Fibroblast of lung (primary cell): ENCODE data around the gene KRT84. TPM values are rescaled to one million over a fixed set of nuclear protein-coding genes. Genes with fewer than 3 reads are reported as not detected.

ENCODE experiments used
- DNase-seq, 2 donors: peaks; one replicate each; pipeline versions ENCODE4 v3.0.0 to v3.0.0-alpha.2; 2010; ENCODE audit warnings: low read depth in 2 of 2
- H2AFZ ChIP-seq: 2 replicates; pipeline ENCODE4 v1.5.1; 2012; ENCODE audit warnings: low read length, control low read depth, inconsistent platforms
- H3K27ac ChIP-seq: 2 replicates; pipeline ENCODE4 v1.5.1; 2011; ENCODE audit warnings: low read length, control low read depth; ENCODE audit not compliant: insufficient read depth
- H3K27me3 ChIP-seq: 2 replicates; pipeline ENCODE4 v1.5.1; 2011; ENCODE audit warnings: mild to moderate bottlenecking, low read length; ENCODE audit not compliant: control insufficient read depth, insufficient read depth
- H3K36me3 ChIP-seq: 2 replicates; pipeline ENCODE4 v1.5.1; 2011; ENCODE audit warnings: low read length; ENCODE audit not compliant: control insufficient read depth, insufficient read depth
- H3K4me1 ChIP-seq: 2 replicates; pipeline ENCODE4 v1.5.1; 2011; ENCODE audit warnings: low read length; ENCODE audit not compliant: control insufficient read depth, insufficient read depth; ENCODE audit errors: extremely low read depth
- H3K4me2 ChIP-seq: 2 replicates; pipeline ENCODE4 v1.5.1; 2011; ENCODE audit warnings: low read length, control low read depth; ENCODE audit not compliant: insufficient read depth; ENCODE audit errors: extremely low read depth
- H3K4me3 ChIP-seq, 4 experiments: fragments of 200-600 bp in 1 of 4; sonication (generic) in 1 of 4; replicated peaks in 1 of 4; 2 replicates each; pipeline ENCODE4 v1.5.1; 2011 to 2016; ENCODE audit warnings: low read length in 4 of 4, low read depth in 3 of 4, mild to moderate bottlenecking in 3 of 4, control low read depth in 2 of 4, inconsistent platforms in 1 of 4, mixed read lengths in 1 of 4; ENCODE audit not compliant: insufficient read depth in 1 of 4; ENCODE audit errors: control extremely low read depth in 1 of 4
- H3K79me2 ChIP-seq: 2 replicates; pipeline ENCODE4 v1.5.1; 2012; ENCODE audit warnings: mild to moderate bottlenecking, low read length, inconsistent platforms; ENCODE audit not compliant: control insufficient read depth, insufficient read depth
- H3K9ac ChIP-seq: 2 replicates; pipeline ENCODE4 v1.5.1; 2011; ENCODE audit warnings: mild to moderate bottlenecking, low read length, control low read depth; ENCODE audit not compliant: insufficient read depth
- H3K9me3 ChIP-seq: 2 replicates; pipeline ENCODE4 v1.5.1; 2012; ENCODE audit warnings: low read depth, low read length; ENCODE audit not compliant: control insufficient read depth, insufficient read depth
- H4K20me1 ChIP-seq: 2 replicates; pipeline ENCODE4 v1.5.1; 2011; ENCODE audit warnings: low read length; ENCODE audit not compliant: control insufficient read depth, insufficient read depth; ENCODE audit errors: extremely low read depth
- EZH2 ChIP-seq: IDR thresholded peaks from 2 replicates; pipeline ENCODE4 v1.5.1; 2012; ENCODE audit warnings: low read length, control low read depth, mild to moderate bottlenecking; ENCODE audit errors: missing control alignments
- polyA plus RNA-seq, 2 donors: library from polyadenylated mRNA; depleted of rRNA in 1 of 2; stranded (reverse) in 1 of 2; unstranded in 1 of 2; fragments of >200 nt; gene quantifications; 2 replicates each; pipeline ENCODE4 v1.2.1, GENCODE V29; 2011 to 2012; ENCODE audit warnings: missing spikeins in 1 of 2
- total RNA-seq: library from RNA; depleted of rRNA; stranded (reverse); fragments of >200 nt; gene quantifications from 2 replicates; pipeline ENCODE4 v1.2.1, GENCODE V29; 2014
- TF ChIP-seq, protein P1 (sequence below), 2 donors: IDR thresholded peaks in 1 of 2; conservative IDR thresholded peaks in 1 of 2; 1 replicate in 1 of 2; 2 replicates in 1 of 2; pipeline ENCODE4 v1.5.1; 2011 to 2012; ENCODE audit warnings: low read length in 2 of 2, control low read depth in 1 of 2, inconsistent platforms in 1 of 2, low read depth in 1 of 2, mild to moderate bottlenecking in 1 of 2

KRT84 gene
- total and polyA plus RNA-seq, 2 donors (not counting 1 experiment from before 2014, with no cell fraction given) = not detected

DNA sequence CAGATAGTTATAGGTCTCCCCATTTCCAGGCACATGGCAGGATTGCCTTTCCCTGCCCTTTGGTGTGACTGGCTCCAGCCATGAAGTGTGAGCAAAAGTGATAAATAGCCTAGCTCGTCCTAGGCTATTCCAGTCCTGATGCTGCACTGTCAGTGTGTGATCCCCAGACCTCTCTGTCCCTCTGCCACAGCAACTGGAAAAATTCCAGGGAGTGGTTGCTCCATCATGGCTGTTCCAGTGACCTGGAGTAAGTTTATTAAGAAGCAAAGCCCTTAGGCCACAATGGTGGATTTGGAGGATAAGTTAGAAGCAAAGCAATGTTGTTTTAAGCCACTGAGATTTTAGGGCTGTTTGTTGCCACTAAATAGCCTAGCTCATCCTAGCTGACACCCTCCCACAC lies 54.4 kb downstream of the KRT84 start:
- Histone ChIP-seq H3K4me1 (no peaks in the 10 kb centered on the region), H3K9me3 (no peaks in the 10 kb centered on the region), H4K20me1 (no peaks in the 10 kb centered on the region), H3K4me3 (no peak overlapping the region), H3K79me2 (no peaks in the 10 kb centered on the region), H3K27me3 (peaks cover 16% of the 10 kb centered on the region), H3K27ac (no peak overlapping the region), H3K4me2 (no peak overlapping the region), H3K36me3 (no peaks in the 10 kb centered on the region), H2AFZ (no peak overlapping the region), H3K9ac (no peak overlapping the region)
- no peak for TF ChIP-seq EZH2
- TF ChIP-seq, protein P1, sequence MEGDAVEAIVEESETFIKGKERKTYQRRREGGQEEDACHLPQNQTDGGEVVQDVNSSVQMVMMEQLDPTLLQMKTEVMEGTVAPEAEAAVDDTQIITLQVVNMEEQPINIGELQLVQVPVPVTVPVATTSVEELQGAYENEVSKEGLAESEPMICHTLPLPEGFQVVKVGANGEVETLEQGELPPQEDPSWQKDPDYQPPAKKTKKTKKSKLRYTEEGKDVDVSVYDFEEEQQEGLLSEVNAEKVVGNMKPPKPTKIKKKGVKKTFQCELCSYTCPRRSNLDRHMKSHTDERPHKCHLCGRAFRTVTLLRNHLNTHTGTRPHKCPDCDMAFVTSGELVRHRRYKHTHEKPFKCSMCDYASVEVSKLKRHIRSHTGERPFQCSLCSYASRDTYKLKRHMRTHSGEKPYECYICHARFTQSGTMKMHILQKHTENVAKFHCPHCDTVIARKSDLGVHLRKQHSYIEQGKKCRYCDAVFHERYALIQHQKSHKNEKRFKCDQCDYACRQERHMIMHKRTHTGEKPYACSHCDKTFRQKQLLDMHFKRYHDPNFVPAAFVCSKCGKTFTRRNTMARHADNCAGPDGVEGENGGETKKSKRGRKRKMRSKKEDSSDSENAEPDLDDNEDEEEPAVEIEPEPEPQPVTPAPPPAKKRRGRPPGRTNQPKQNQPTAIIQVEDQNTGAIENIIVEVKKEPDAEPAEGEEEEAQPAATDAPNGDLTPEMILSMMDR (conservative IDR thresholded peaks at IDR 0.05 in 1 of 2, IDR thresholded peaks at IDR 0.05 in 1 of 2; ENCODE audit: low read depth in 1 of 2, low read length in 2 of 2) = no peak
- DNase-seq = no peak

- H3K9me3 ChIP-seq = no peaks in the 10 kb centered on the region
- TF ChIP-seq EZH2 = no peak
- TF ChIP-seq, protein P1 (conservative IDR thresholded peaks at IDR 0.05 in 1 of 2, IDR thresholded peaks at IDR 0.05 in 1 of 2; ENCODE audit: low read depth in 1 of 2, low read length in 2 of 2) = no peak
- no peak for DNase-seq
- peaks cover 18% of the 10 kb centered on the region for H3K27me3 ChIP-seq
- H3K4me2 ChIP-seq = no peak overlapping the region
- H2AFZ ChIP-seq = no peak overlapping the region
- H4K20me1 ChIP-seq = no peaks in the 10 kb centered on the region
- no peak overlapping the region for H3K27ac ChIP-seq
- no peaks in the 10 kb centered on the region for H3K79me2 ChIP-seq
- H3K4me3 ChIP-seq = no peak overlapping the region
- H3K9ac ChIP-seq = no peak overlapping the region
- H3K36me3 ChIP-seq = no peaks in the 10 kb centered on the region
- no peaks in the 10 kb centered on the region for H3K4me1 ChIP-seq
Measured at GRCh38 chr12:52327830-52328500, 57.5 kb downstream of the KRT84 start.

Other genes with a start within 250 kb of the KRT84 start
- under 0.01 and 0.17 TPM in 2 replicates for gene KRT80, start 193.6 kb downstream of the KRT84 start, total RNA-seq
- gene KRT80, start 193.6 kb downstream of the KRT84 start, polyA plus RNA-seq = 0.90 and 1.0 TPM in 2 replicates
- gene KRT7, start 152.4 kb downstream of the KRT84 start, total RNA-seq = 3.1 and 3.5 TPM in 2 replicates
- 3.1 and 8.6 TPM in 2 replicates for gene KRT7, start 152.4 kb downstream of the KRT84 start, polyA plus RNA-seq
- gene KRT86, start 111.0 kb downstream of the KRT84 start, total RNA-seq = 0.17 TPM in 1 of 2 replicates, not detected in the other
- gene KRT86, start 111.0 kb downstream of the KRT84 start, polyA plus RNA-seq = 0.02 TPM in 1 of 2 replicates, not detected in the other
- not detected in 2 replicates for gene KRT81, start 94.1 kb downstream of the KRT84 start, total RNA-seq
- gene KRT81, start 94.1 kb downstream of the KRT84 start, polyA plus RNA-seq = not detected in 2 replicates
- gene KRT83, start 64.3 kb downstream of the KRT84 start, total RNA-seq = not detected in 2 replicates
- not detected in 2 replicates for gene KRT83, start 64.3 kb downstream of the KRT84 start, polyA plus RNA-seq
- gene KRT85, start 18.2 kb downstream of the KRT84 start, total RNA-seq = not detected in 2 replicates
- not detected in 2 replicates for gene KRT85, start 18.2 kb downstream of the KRT84 start, polyA plus RNA-seq
- not detected in 2 replicates for gene KRT82, start 20.7 kb upstream of the KRT84 start, total RNA-seq
- not detected in 2 replicates for gene KRT82, start 20.7 kb upstream of the KRT84 start, polyA plus RNA-seq
- gene KRT75, start 48.7 kb upstream of the KRT84 start, total RNA-seq = not detected in 2 replicates
- not detected in 2 replicates for gene KRT75, start 48.7 kb upstream of the KRT84 start, polyA plus RNA-seq
- not detected in 2 replicates for gene KRT6B, start 66.5 kb upstream of the KRT84 start, total RNA-seq
- 0.05 and 0.07 TPM in 2 replicates for gene KRT6B, start 66.5 kb upstream of the KRT84 start, polyA plus RNA-seq
- not detected in 2 replicates for gene KRT6C, start 88.2 kb upstream of the KRT84 start, total RNA-seq
- gene KRT6C, start 88.2 kb upstream of the KRT84 start, polyA plus RNA-seq = not detected in 2 replicates
- gene KRT6A, start 107.6 kb upstream of the KRT84 start, total RNA-seq = not detected in 2 replicates
- gene KRT6A, start 107.6 kb upstream of the KRT84 start, polyA plus RNA-seq = 0.32 and 41.1 TPM in 2 replicates
- gene KRT5, start 134.7 kb upstream of the KRT84 start, total RNA-seq = not detected in 2 replicates
- gene KRT5, start 134.7 kb upstream of the KRT84 start, polyA plus RNA-seq = 0.81 and 0.82 TPM in 2 replicates
- not detected in 2 replicates for gene KRT71, start 167.5 kb upstream of the KRT84 start, total RNA-seq
- gene KRT71, start 167.5 kb upstream of the KRT84 start, polyA plus RNA-seq = not detected in 2 replicates
- gene KRT74, start 188.2 kb upstream of the KRT84 start, total RNA-seq = not detected in 2 replicates
- gene KRT74, start 188.2 kb upstream of the KRT84 start, polyA plus RNA-seq = not detected in 2 replicates
- not detected in 2 replicates for gene KRT72, start 215.8 kb upstream of the KRT84 start, total RNA-seq
- not detected in 2 replicates for gene KRT72, start 215.8 kb upstream of the KRT84 start, polyA plus RNA-seq
- not detected in 2 replicates for gene KRT73, start 232.9 kb upstream of the KRT84 start, total RNA-seq
- gene KRT73, start 232.9 kb upstream of the KRT84 start, polyA plus RNA-seq = not detected in 2 replicates